GM08714 (cell line): ENCODE data around the gene ACVR2A.

Source experiments
- H3K4me3 ChIP-seq: fragments of 200-500 bp; sonication (Bioruptor generic); 2 replicates; pipeline ENCODE4 v1.5.1; 2014; ENCODE audit warnings: mild to moderate bottlenecking, low read length, inconsistent platforms
- ZNF274 ChIP-seq: IDR thresholded peaks from 2 replicates; pipeline ENCODE4 v1.6.1; 2012; ENCODE audit warnings: mild to moderate bottlenecking, low read depth, low read length

ACVR2A gene

GRCh38 chr2:147925886-147926285 is 81.1 kb downstream of the ACVR2A start:
- H3K4me3 ChIP-seq: no peak overlapping the region
- TF ChIP-seq ZNF274: no peak

DNA sequence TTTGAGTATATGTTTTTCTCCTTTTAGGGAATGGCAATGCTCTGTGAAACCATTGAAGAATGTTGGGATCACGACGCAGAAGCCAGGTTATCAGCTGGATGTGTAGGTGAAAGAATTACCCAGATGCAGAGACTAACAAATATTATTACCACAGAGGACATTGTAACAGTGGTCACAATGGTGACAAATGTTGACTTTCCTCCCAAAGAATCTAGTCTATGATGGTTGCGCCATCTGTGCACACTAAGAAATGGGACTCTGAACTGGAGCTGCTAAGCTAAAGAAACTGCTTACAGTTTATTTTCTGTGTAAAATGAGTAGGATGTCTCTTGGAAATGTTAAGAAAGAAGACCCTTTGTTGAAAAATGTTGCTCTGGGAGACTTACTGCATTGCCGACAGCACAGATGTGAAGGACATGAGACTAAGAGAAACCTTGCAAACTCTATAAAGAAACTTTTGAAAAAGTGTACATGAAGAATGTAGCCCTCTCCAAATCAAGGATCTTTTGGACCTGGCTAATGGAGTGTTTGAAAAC is 82.3 kb downstream of the ACVR2A start:
- H3K4me3 ChIP-seq: no peak overlapping the region
- TF ChIP-seq ZNF274: no peak

GRCh38 chr2:147933931-147934330 is 89.1 kb downstream of the ACVR2A start:
- no peak for TF ChIP-seq ZNF274
- H3K4me3 ChIP-seq: no peak overlapping the region

DNA sequence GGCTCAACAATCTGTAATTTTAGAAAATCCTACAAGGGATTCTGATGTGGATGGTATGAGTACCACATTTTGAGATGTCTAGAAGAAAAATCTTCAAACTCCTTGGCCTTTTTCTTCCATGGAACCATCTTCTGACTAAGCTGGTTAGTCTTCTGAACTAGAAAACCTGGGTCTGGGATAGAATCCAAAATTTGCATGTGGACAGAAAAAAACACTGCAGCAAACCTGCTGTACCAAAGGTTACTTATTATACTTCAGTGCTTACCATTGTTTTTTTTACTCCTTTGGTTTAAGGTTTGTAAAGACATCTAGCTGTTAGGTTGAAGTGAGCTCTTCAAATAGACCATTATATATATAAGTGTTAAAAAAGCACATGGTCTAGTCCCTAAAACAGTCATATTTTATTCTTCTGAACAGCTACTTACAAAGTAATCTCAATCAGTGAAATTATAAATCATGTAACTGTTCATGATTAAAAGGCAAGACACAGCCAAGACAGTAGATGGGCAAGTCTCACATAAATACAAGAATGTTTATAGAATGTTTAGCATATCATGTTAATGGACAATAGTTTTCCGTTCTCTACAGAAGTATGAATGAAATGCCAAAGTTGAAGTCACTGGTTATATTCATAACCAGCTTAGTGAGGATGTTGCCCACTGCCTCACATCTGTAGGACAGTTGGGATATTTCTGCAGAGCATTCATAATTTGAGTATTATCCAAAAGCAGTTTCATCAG is 90.2 kb downstream of the ACVR2A start:
- no peak overlapping the region for H3K4me3 ChIP-seq
- TF ChIP-seq ZNF274: no peak

- H3K4me3 ChIP-seq: no peak overlapping the region
- no peak for TF ChIP-seq ZNF274
These were observed 93.0 kb downstream of the ACVR2A start for GRCh38 chr2:147937744-147938349.

- no peak overlapping the region for H3K4me3 ChIP-seq
These were observed 94.5 kb downstream of the ACVR2A start for GRCh38 chr2:147939313-147939712.

DNA sequence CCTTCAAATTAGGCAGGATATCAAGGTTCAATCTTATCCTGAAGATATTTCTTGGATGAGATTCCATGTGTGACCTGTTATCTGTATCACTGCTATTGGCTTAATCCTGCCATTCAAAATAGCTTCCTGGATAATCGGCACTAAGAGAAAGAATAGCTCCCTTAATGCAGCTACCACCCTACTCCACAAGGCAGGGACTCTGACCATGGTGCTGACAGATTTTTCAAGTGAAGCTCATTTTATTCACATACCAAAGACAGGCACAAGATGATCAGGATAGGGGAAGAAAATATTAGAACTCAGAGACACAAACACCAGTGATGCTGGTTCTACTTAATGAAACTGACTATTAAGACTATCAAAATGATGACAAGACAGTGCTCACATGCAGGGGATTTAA is 100.8 kb downstream of the ACVR2A start:
- no peak overlapping the region for H3K4me3 ChIP-seq
- TF ChIP-seq ZNF274: no peak

More at GRCh38 chr2:147939313-147939712, 94.5 kb downstream of the ACVR2A start:
- TF ChIP-seq ZNF274: no peak

- TF ChIP-seq ZNF274: no peak
- no peak overlapping the region for H3K4me3 ChIP-seq
These were observed 107.3 kb downstream of the ACVR2A start for GRCh38 chr2:147952118-147952517.

GRCh38 chr2:147968571-147968970 is 123.7 kb downstream of the ACVR2A start:
- H3K4me3 ChIP-seq: no peak overlapping the region
- no peak for TF ChIP-seq ZNF274

GRCh38 chr2:147976102-147976501 is 131.3 kb downstream of the ACVR2A start:
- TF ChIP-seq ZNF274: no peak
- no peak overlapping the region for H3K4me3 ChIP-seq

DNA sequence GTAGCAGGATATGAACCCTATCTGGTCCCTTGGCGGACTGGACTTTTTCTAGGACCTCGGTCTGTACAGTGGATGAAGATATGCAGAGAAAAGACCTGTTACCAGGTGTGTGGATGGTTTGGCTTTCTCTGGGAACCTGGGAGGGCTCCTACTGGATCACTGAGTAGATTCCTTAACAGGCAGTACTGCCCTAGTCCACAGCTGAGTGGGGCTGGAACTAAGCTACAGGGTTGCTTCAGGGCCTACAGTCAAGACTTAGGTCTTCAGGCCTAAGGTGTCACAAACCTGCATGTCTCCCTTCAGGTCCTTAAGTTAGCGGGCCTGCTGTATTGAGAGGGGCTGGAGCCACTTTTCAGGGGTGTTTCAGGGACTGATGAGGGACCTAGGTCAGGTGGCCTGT is 132.8 kb downstream of the ACVR2A start:
- no peak overlapping the region for H3K4me3 ChIP-seq

More for the DNA sequence above, 132.8 kb downstream of the ACVR2A start:
- no peak for TF ChIP-seq ZNF274
